ENCODE data around the gene CFDP1.

Gene CFDP1

DNA sequence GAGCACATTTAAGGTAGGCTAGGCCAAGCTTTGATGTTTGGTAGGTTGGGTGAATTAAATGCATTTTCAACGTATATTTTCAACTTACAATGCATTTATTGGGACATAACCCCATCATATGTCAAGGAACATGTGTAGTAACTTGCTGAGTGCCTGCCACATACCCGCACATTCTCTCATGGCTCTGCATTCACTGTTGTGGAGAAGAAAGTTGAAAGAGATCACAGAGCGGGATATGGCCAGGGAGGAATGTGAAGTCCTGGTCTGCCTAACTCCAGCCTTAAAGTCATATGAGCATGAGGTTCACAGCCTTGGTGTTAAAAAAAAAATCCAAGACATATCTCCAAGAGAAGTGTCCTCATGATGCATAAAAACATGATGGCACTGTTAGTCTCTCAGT lies 79.1 kb downstream of the CFDP1 start:
- Histone ChIP-seq H3K4me1 (no peaks in the 10 kb centered on the region), H3K9ac (no peak overlapping the region), H3K36me3 (peaks cover 0 to 58% (median 10%) of the 10 kb centered on the region in 11 experiments; a peak in 11 of 22 replicates), H3K27me3 (peaks cover 0 to 100% (median 0%) of the 10 kb centered on the region in 11 experiments; a peak in 8 of 22 replicates), H3K4me2 (no peak overlapping the region), H3K4me3 (no peak overlapping the region), H3K9me3 (replicated peaks in 1 of 11) (peaks cover 0 to 8% (median 0%) of the 10 kb centered on the region in 11 experiments; a peak in 2 of 22 replicates), H3K27ac (no peak overlapping the region), H4K20me1 (peaks cover 0 to 98% (median 11%) of the 10 kb centered on the region in 11 experiments; a peak in 12 of 22 replicates)
- no peak for TF ChIP-seq Cebpa-rat (IDR thresholded peaks at IDR 0.05)

DNA sequence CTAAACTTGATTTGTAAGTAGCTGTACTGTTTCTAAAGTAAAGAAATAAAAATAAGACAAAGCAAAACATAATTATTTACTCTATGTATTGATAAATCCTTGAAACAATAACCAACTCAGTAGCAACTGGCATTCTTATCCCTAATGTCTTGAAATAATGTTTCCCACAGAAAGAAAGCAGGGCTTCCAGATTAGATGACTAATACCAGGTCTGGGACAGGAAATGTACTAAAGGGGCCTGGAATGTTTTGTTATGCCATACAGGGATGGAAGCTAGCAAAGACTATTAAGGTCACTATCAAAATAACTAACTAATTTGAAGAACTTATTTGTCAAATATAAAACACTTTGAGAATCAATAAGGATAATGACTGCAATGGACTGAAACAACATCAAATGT lies 82.1 kb downstream of the CFDP1 start:
- Histone ChIP-seq H3K9me3 (replicated peaks in 1 of 11) (peaks cover 0 to 14% (median 0%) of the 10 kb centered on the region in 11 experiments; a peak in 2 of 22 replicates), H4K20me1 (peaks cover 0 to 98% (median 23%) of the 10 kb centered on the region in 11 experiments; a peak in 13 of 22 replicates), H3K4me1 (no peaks in the 10 kb centered on the region), H3K9ac (no peak overlapping the region), H3K27ac (no peak overlapping the region), H3K4me2 (no peak overlapping the region), H3K27me3 (peaks cover 0 to 100% (median 0%) of the 10 kb centered on the region in 11 experiments; a peak in 7 of 22 replicates), H3K4me3 (no peak overlapping the region), H3K36me3 (peaks cover 0 to 71% (median 13%) of the 10 kb centered on the region in 11 experiments; a peak in 14 of 22 replicates)
- TF ChIP-seq Cebpa-rat (IDR thresholded peaks at IDR 0.05) = no peak

DNA sequence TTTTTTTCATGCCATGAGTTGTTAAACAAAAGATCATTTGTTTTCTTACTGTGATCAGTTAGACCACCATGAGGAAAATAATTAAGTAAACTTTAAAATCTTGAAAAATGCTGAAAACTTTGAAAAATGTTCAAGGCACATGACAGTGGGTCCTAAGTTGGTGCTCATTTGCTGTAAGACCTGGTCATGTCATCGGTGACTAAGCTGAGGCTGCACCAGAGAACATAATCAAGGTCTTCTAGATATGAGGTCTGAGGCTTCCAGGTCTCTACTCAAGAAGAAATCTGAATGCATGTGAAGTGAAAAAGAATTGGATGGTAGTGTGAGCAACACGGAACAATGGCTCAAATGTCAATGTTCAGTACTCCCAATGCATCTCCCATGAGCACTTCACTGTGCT lies 87.6 kb downstream of the CFDP1 start:
- Histone ChIP-seq H4K20me1 (peaks cover 9 to 99% (median 59%) of the 10 kb centered on the region in 11 experiments; a peak in 19 of 22 replicates), H3K4me1 (peaks cover 0 to 7% (median 0%) of the 10 kb centered on the region in 10 experiments; a peak in 1 of 20 replicates), H3K4me2 (no peak overlapping the region), H3K36me3 (peaks cover 2 to 65% (median 20%) of the 10 kb centered on the region in 11 experiments; a peak in 17 of 22 replicates), H3K9me3 (replicated peaks in 1 of 11) (peaks cover 0 to 14% (median 0%) of the 10 kb centered on the region in 11 experiments; a peak in 2 of 22 replicates), H3K27ac (no peak overlapping the region), H3K9ac (no peak overlapping the region), H3K4me3 (no peak overlapping the region), H3K27me3 (peaks cover 0 to 100% (median 5%) of the 10 kb centered on the region in 11 experiments; a peak in 11 of 22 replicates)
- no peak for TF ChIP-seq Cebpa-rat (IDR thresholded peaks at IDR 0.05)

DNA sequence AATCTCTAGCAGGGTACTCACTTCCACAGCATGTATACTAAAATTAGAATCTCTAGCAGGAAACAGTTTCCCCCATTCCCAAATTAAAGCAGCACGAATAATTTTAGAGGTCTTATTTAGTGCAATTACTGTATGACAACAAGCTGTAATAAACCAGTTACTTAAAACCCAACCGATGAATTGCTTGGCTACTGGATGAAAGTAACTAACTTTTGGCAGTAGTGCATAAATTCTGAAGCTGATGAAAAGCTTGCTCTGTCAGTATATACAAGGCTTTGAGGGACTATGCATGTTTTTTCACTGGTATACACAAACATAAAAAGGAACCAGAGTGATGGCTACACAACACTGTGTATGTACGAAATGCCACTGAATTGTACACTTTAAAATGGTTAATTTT lies 89.4 kb downstream of the CFDP1 start:
- Histone ChIP-seq H3K36me3 (peaks cover 8 to 72% (median 28%) of the 10 kb centered on the region in 11 experiments; a peak in 20 of 22 replicates), H3K9ac (no peak overlapping the region), H3K4me3 (no peak overlapping the region), H3K4me2 (no peak overlapping the region), H3K9me3 (replicated peaks in 1 of 11) (peaks cover 0 to 6% (median 0%) of the 10 kb centered on the region in 11 experiments; a peak in 2 of 22 replicates), H3K27me3 (peaks cover 0 to 100% (median 11%) of the 10 kb centered on the region in 11 experiments; a peak in 11 of 22 replicates), H3K27ac (no peak overlapping the region), H4K20me1 (peaks cover 10 to 100% (median 64%) of the 10 kb centered on the region in 11 experiments; a peak in 19 of 22 replicates), H3K4me1 (peaks cover 0 to 7% (median 0%) of the 10 kb centered on the region in 10 experiments; a peak in 1 of 20 replicates)
- no peak for TF ChIP-seq Cebpa-rat (IDR thresholded peaks at IDR 0.05)

DNA sequence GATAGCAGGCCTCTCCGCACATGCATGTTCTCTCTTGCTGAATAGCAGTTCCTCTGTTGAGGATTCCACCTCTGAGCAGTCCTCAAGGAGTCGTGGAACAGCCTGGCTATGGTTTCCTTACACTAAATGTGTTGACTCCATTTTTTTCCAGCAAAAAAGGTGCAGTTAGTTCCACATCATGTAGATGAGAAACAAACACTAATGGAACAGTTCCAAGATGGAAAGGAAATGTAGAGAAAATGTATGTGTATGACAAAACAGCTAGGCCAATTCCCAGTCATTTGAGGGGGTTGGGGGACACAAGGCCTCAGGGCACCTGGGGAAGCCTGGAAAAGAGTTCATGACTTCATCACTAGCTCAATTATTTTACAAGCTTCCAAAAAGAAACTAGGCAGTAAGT lies 90.0 kb downstream of the CFDP1 start:
- no peak overlapping the region for H3K4me2 ChIP-seq
- no peak overlapping the region for H3K27ac ChIP-seq

DNA sequence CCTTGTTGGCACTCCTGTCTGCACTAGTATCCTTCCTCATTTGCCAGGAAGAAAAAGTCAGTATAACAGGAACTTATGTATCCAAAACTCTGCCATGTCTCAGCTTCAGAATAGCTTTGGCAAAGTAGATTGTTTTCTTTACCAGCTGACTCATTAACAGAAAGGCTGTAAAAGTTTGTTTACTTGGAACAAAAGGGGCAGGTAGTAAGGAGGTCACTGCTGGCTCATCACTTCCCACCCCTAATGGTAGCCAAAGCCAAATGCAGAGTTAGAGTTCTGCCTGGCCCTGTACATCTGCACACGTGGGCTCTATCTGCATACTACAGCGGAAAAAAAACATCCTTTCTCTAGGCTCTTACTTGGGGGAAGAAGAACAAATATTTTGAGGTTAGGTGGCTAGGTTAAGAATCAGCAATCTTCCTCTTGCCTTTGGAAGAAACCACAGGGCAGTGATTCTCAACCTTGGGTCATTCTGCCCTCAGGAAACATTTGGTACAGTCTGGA lies 90.9 kb downstream of the CFDP1 start:
- no peak overlapping the region for H3K9ac ChIP-seq
- TF ChIP-seq Cebpa-rat (IDR thresholded peaks at IDR 0.05) = no peak

More for the DNA sequence above, 90.0 kb downstream of the CFDP1 start:
- Histone ChIP-seq H3K9me3 (replicated peaks in 1 of 11) (peaks cover 0 to 11% (median 0%) of the 10 kb centered on the region in 11 experiments; a peak in 7 of 22 replicates), H4K20me1 (peaks cover 10 to 100% (median 68%) of the 10 kb centered on the region in 11 experiments; a peak in 20 of 22 replicates), H3K9ac (no peak overlapping the region), H3K4me1 (peaks cover 0 to 7% (median 0%) of the 10 kb centered on the region in 10 experiments; a peak in 1 of 20 replicates), H3K27me3 (peaks cover 0 to 100% (median 18%) of the 10 kb centered on the region in 11 experiments; a peak in 11 of 22 replicates), H3K4me3 (no peak overlapping the region), H3K36me3 (peaks cover 14 to 73% (median 29%) of the 10 kb centered on the region in 11 experiments; a peak in 19 of 22 replicates)
- no peak for TF ChIP-seq Cebpa-rat (IDR thresholded peaks at IDR 0.05)

DNA sequence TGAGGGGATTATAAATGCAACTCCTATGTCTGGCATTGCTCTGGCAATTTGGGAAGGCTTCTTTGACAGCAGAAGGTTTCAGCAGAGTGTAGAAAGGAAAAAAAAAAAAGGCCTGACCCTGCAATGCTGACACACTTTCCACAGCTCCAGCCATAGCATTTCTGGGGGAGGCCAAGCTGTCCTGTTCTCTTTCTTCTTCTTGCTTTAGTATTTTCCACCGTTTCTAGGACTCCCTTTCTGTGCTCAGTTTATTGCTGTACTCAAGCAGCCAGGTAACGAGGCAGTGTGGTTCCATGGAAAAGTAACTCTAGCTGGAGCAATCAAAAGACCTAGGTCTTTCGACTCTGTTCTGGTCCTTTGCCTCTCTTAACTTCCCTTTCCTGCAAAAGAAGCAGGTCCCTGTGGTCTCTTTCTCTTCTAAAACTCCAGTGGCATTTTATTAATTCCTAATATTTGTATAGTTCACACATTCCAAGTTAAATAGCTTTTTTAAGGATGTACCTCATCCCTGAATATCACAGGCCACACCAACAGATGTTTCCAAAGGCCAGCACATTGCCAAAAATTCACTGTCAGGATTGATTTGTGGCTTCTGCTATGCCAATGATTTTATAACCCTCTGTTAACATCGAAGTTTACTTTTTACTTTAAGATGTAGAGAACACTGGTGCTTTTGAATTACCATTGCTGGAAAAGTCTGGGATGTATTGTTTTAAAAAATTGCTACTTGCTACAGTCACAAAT lies 91.6 kb downstream of the CFDP1 start:
- Histone ChIP-seq H3K27me3 (peaks cover 0 to 100% (median 33%) of the 10 kb centered on the region in 11 experiments; a peak in 17 of 22 replicates), H4K20me1 (peaks cover 18 to 100% (median 71%) of the 10 kb centered on the region in 11 experiments), H3K4me3 (no peak overlapping the region), H3K9ac (no peak overlapping the region), H3K9me3 (replicated peaks in 1 of 11) (peaks cover 0 to 23% (median 12%) of the 10 kb centered on the region in 11 experiments; a peak in 13 of 22 replicates), H3K36me3 (peaks cover 20 to 75% (median 36%) of the 10 kb centered on the region in 11 experiments; a peak in 20 of 22 replicates), H3K4me1 (peaks cover 0 to 7% (median 0%) of the 10 kb centered on the region in 10 experiments; a peak in 1 of 20 replicates), H3K4me2 (no peak overlapping the region), H3K27ac (no peak overlapping the region)
- TF ChIP-seq Cebpa-rat (IDR thresholded peaks at IDR 0.05) = no peak

More for the DNA sequence above, 90.9 kb downstream of the CFDP1 start:
- H3K4me2 ChIP-seq = no peak overlapping the region
- H3K9me3 ChIP-seq (replicated peaks in 1 of 11) = peaks cover 0 to 20% (median 7%) of the 10 kb centered on the region in 11 experiments; a peak in 11 of 22 replicates
- H3K27me3 ChIP-seq = peaks cover 0 to 100% (median 27%) of the 10 kb centered on the region in 11 experiments; a peak in 15 of 22 replicates
- H3K27ac ChIP-seq = no peak overlapping the region
- H3K36me3 ChIP-seq = peaks cover 20 to 75% (median 35%) of the 10 kb centered on the region in 11 experiments; a peak in 20 of 22 replicates
- H3K4me3 ChIP-seq = no peak overlapping the region
- peaks cover 0 to 7% (median 0%) of the 10 kb centered on the region in 10 experiments; a peak in 1 of 20 replicates for H3K4me1 ChIP-seq
- H4K20me1 ChIP-seq = peaks cover 12 to 100% (median 70%) of the 10 kb centered on the region in 11 experiments

DNA sequence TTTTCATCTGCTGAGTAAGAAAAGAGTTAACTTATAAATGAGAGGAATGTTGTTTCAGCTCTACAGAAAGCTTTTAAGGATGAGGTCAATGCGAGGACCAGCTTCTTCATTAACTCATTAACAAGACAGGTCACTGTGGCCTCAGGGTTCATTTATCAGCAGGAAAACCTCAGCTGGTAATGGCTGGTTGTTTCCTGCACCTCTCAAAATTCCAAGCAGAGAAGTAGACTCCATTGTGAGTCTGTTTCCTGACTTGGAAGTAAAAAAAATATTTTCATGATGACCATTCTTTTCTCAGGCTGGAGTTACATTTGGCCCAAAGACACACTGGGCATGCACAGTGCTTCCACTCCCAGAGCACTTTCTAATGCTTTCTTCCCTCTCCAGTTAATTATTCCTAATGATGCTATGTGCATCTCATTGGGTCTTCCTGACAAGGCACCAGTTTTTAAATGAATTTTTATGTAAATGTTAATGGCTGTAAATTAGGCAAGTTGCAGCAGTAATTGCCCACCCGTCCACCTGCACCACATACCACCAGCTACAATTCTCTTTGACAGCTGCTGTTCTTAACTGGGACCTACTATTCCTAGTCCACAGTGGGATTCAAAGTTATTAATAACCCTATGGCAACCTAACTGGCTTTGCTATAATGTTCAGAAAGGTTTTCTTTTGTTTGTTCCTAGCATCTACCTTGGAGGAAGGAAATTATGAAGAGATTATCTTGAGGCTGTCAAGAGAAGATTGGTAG lies 92.4 kb downstream of the CFDP1 start:
- no peak overlapping the region for H3K27ac ChIP-seq
- H3K4me2 ChIP-seq = no peak overlapping the region
- no peak overlapping the region for H3K9ac ChIP-seq
- no peak overlapping the region for H3K4me3 ChIP-seq
- no peak for TF ChIP-seq Cebpa-rat (IDR thresholded peaks at IDR 0.05)
- H3K27me3 ChIP-seq = peaks cover 0 to 100% (median 41%) of the 10 kb centered on the region in 11 experiments; a peak in 19 of 22 replicates
- peaks cover 0 to 7% (median 0%) of the 10 kb centered on the region in 10 experiments; a peak in 1 of 20 replicates for H3K4me1 ChIP-seq
- H3K9me3 ChIP-seq (replicated peaks in 1 of 11) = peaks cover 0 to 28% (median 12%) of the 10 kb centered on the region in 11 experiments; a peak in 13 of 22 replicates
- peaks cover 18 to 76% (median 30%) of the 10 kb centered on the region in 11 experiments; a peak in 20 of 22 replicates for H3K36me3 ChIP-seq
- H4K20me1 ChIP-seq = peaks cover 26 to 100% (median 79%) of the 10 kb centered on the region in 11 experiments

Data from BLaER1 treated with 17β-estradiol and CSF1 and Interleukin-3, amounts not matched to agents 10 nM and 100 nM (cell line).